IPS-NIHi7 (cell line): ENCODE results near the gene SRP68.
"Not testable (repeated sequence)": the region's sequence is repeated elsewhere in the genome, so short reads cannot be mapped to it uniquely, and the experiment has no call there.

Experiments used
- DNase-seq: peaks from one replicate; pipeline ENCODE4 v3.0.0; 2012; ENCODE audit warnings: mixed read lengths; ENCODE audit errors: extremely low spot score

The SRP68 gene

DNA sequence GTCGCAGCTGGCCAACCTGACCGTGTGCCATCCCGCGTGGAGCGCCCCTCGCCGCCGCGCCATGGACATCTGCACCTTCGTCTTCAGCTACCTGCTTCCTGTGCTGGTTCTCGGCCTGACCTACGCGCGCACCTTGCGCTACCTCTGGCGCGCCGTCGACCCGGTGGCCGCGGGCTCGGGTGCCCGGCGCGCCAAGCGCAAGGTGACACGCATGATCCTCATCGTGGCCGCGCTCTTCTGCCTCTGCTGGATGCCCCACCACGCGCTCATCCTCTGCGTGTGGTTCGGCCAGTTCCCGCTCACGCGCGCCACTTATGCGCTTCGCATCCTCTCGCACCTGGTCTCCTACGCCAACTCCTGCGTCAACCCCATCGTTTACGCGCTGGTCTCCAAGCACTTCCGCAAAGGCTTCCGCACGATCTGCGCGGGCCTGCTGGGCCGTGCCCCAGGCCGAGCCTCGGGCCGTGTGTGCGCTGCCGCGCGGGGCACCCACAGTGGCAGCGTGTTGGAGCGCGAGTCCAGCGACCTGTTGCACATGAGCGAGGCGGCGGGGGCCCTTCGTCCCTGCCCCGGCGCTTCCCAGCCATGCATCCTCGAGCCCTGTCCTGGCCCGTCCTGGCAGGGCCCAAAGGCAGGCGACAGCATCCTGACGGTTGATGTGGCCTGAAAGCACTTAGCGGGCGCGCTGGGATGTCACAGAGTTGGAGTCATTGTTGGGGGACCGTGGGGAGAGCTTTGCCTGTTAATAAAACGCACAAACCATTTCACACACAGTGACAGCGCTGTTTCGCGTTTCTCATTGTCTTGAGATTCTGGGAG, 4.7 kb upstream of the SRP68 start:
- DNase-seq: no peak

DNA sequence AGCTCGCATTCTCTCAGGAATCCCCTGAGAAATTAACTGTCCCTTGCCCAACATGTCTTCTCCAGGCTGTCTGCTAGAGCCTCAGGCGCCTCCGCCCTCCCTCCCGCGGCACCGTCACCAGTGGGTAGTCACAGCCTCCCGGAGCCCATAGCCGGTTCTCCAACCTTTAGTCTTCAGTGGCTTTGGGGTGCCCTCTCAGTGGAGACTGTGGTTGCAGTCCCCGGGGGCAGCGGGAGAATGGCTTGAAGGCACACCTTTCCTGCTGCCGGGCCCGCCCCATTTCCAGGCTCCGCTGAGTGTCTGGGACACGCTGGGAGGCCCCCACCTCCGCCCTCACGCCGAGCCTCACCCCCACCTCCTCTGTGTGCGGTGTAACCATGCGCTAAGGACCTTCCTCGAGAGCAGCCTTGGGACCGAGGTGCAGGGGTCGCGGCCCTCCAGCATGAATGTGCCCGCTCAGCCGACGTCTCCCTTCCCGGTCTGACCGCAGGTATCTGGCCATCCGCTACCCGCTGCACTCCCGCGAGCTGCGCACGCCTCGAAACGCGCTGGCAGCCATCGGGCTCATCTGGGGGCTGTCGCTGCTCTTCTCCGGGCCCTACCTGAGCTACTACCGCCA, 3.9 kb upstream of the SRP68 start:
- DNase-seq: peak; percentile 37

DNA sequence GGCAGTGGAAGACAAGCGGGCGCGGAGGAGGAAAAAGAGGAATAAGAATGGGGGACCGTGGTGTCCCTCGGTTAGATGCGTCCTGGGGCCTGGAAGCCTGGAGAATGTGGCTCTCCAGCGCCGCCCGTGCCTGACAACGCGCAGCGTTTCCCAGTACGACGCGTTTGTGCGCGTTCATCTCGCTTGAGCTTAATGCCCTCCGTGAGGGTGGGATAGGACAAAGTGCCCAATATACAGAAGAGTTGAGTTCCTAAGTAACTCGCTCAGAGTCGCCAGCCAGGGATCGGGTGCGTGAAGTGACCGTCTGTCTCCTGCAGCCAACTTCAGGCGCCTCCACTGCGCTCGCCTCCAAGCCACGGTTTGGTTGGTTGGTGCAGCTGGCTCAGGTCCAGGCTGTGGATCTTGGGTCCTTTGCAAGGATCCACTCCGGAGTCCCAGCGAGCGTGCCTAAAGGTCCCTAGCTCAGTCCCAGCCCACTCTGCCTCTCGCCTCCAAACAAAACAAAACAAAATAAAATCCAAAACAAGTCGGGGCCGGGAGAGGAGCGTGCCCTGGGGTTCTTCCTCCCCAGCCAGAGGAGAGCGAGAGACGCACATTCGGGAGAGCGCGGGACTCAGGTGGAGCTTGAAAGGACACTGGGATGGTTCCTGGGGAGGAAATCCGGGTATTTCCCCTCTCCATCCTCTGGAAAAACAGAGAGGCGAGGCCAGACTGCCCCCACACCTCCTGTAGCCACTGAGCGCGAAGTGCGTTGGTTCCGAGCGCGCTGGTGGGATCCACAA, 3.2 kb upstream of the SRP68 start:
- DNase-seq: peak; percentile 66

DNA sequence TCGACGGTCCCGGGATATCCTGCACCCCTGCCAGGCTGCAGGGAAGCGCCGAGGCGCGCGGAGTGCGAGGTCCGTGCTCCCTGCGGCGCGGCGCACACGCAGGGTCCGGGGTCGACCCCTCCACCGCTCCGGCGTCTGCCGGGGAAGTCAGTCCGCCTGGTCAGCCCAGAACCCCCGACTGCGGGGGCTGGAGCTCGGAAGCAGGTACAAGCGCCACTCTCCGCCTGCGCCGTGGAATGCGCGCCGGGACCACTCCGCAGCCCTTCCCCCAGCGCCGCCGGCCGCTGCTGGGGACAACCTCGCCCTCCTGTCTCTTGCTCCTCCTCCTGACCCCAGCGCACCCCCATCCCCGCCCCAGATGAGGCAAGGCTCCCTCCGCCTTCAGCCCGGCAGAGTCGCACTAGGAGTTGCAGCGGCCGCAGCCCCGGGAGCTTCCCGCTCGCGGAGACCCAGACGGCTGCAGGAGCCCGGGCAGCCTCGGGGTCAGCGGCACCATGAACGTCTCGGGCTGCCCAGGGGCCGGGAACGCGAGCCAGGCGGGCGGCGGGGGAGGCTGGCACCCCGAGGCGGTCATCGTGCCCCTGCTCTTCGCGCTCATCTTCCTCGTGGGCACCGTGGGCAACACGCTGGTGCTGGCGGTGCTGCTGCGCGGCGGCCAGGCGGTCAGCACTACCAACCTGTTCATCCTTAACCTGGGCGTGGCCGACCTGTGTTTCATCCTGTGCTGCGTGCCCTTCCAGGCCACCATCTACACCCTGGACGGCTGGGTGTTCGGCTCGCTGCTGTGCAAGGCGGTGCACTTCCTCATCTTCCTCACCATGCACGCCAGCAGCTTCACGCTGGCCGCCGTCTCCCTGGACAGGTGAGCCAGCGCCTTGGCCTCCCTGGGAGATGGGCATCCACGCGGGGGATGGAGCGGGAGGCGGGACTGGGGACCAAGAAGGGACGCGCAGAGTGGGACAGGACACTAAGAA, 2.4 kb upstream of the SRP68 start, which contains the start of gene GALR2:
GALR2 (plus strand) TSS at position 392 of the 974 bp plus-strand sequence; CDS start at position 495, 103 bp downstream.
- peak; percentile 53 for DNase-seq

DNA sequence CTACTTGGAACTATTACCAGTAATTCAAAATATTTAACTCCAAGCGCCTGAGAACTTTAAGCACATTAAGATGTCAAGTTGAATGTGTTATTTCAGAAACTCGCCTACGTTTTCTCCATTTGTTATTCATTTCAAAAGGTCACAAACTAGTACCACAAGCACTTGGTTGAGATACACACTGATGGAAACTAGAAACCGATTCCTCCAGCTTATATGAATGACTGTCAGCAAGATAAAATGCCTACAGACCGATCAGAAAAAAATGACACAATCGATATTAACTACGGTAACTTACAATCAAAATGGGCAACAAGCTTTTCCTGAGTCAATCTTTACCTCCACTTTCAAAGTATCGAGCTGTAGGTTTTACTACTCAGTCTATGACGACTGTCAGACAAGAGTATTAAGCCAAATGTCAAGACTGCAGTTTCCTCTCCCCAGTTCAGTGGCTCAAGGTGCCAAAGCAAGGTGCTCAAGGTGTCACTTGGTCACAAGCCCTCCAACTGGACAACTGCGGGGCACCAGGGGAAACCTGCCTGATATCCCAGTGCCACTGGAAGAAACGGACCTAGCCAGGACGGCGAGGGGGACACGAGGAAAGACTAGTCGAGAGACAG, 678 bp downstream of the SRP68 start:
- DNase-seq: no peak

DNA sequence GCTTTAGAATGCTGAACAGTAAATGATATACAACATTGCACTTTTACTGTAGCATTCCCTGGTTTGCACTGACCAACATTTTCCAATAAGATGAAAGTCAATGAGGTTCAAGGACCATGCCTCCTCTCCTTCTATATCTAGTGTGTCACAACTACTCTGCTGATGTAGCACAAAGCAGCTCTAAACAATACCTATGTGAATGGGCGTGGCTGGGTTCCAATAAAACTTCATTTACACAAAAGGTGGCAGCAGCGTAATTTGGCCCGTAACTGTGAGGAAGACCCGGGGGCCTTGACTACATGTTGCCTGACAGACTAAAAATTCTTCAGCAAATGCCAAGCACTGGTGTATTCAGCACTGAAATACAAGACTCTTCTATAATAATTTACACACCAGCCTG, 6.5 kb downstream of the SRP68 start:
- DNase-seq: no peak

DNA sequence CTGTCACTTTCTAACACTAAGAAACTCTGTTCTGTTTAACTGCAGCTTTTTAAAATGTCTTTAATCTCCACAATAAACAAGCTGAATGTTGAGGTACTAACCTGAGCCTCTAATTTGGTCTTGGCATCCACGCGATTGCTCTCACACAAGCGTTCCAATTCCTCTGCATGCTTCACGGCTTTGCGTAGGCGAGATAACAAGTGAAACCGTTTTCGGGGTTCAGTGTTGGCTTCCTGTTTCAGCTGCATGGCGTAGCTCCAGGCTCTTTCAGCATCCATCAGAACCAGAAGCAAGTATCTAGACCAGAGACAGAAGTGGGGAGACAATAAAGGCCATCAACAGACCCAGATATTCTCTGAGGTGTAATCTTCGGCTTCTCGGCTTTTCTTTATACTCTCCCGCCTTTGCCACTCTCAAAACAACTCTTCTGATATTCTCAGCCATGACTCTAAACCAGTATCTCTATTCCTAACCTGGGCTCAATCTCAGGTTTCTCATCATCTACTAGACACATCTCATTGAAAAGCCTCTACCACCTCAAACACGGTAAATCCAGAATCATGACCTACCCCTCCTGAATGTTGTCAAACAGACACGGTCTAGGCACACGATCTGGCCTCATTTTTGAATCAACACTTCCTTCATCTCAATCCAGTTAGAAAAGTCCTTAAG, 8.3 kb downstream of the SRP68 start:
- DNase-seq: no peak

DNA sequence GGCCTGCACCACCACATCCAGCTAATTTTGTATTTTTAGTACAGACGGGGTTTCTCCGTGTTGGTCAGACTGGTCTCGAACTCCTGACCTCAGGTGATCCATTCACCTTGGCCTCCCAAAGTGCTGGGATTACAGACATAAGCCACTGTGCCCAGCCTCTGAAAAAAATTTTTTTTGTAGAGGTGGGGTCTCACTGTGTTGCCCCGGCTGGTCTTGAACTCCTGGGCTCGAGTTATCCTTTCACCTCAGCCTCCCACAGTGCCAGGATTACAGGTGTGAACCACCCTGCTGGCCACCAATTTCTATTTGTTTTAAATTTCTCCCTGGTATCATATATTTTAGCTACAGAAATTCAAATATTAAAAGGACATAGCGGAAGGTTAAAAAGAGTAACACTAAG, 14.1 kb downstream of the SRP68 start:
- not testable (repeated sequence) for DNase-seq

DNA sequence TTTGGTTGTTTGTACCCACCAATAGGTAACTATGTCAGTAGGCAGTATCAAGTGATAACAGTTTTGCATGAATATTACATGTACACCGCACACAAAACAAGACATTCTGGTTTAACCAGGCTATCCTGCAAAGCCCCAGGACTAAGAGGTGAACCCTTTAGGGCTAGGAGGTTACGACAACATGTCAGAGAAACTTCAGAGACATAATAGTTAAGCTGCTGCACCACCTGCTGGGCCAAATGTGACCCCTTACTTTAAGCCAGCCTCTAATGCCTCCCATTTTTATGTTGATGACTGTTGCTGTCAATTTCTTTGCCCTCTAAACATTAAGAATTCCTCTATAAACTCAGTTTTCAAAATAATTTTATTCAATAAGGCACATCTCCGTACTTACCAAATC, 15.4 kb downstream of the SRP68 start:
- DNase-seq: no peak

DNA sequence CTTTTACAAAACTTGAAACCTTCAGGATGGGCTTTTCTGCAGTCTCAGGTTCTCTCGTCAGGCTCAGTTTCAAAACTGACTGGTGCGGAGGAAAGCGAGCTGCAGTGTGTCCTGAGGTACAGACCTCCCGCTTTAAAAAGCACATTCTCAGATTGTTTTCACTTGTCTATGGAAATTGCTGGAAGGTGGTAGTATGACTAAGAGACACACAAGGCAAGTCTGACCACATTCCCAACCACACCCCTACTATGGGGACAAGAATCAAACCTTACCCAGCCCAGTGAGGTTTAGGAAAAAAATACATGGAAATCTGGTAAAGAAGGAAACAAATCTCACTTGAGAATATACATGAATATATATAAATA, 18.2 kb downstream of the SRP68 start:
- no peak for DNase-seq

DNA sequence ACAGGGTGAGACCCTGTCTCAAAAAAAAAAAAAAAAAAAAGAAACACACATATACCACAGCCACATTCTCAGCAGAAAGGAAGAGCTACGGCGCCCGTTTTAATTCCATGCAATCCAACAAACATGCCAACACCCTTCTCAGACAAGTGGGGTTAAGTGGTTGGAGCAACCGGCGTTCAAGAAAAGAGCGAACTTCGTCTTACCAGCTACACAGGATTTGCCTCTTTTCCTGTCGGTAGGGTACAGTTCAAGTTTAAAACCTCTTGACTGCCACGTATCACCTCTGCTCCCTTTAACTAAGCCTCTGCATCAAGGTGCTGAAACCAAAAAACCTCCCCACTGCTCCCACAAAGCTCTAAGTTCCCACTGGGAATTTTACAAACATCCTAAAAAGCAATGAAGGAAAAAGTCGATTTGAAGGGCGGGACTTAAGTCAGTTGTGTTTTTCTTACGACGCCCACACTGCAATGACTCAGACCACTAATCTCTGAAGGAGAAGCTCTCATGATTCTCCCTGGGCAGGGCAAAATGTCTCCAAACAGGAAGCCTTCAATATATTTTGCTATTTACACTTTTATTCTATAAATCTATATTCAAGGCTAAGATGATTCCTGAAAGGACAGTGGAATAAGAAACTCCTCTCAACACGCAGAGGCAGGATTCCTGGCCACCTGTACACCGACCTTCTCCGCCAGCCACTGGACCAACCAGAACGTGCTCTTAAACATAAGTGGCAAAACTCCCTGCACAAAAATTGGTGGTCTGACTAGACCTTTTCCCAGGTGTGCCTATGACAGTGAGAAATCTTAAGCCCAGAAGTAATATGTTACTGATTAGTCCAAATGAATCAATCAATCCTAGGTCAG, 18.8 kb downstream of the SRP68 start:
- no peak for DNase-seq

DNA sequence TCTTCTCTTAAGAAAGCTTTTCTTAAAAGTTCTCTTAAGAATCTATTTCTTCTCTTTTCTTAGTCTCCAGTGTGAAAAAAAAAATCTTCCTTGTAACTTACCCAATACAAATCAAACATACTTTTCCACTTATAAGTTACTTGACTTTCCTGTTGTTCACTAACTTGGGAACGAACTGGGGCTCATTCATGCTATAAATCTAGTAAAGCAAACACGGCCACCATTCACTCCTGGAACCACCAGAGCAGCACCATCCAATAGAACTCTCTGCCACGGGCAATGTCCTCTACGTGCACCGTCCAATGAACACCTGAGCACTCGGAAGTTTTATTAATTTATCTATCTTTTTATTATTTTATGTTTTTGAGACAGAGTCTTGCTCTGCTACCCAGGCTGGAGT, 20.8 kb downstream of the SRP68 start:
- DNase-seq: no peak

DNA sequence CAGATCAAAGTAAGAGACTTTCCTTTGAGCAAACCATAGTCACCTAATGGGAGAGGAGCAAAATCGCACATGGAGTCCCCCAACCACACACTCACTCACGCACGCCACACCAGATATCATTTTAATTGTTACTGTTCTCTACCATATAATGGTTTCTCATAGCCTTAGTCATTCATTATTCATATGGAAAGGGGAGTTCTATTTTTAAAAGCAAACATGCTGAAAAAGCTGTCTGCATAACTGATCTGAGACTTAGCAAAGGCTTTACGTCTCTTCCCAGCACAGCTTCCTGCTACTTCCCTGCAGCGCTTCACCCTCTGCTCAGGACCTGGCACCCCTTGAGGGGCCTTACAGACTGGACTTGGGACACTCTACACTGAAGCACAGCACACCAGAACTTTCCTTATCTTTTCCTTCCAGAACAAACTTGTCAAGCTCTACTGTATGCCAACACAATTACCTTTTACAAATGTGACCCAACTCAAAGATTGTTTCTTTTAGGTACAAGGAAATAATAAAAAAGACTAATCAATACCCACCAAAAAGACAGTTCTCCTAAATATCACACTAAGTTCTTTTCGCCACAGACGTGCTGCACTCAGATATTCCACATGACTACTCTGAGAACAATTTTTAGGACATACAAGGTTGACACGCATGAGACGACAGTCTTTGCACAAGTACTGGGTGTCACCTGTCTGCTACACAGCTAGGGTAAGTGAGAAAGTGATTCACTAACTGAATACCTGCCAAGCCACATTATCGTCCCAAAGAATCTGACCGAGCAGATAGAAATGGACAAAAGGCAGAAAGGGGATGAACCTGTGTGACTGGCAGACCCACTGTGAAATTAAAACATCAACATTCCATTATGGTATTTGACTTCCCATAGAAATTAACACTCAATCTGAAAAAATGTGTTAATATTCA, 21.5 kb downstream of the SRP68 start:
- DNase-seq: no peak

DNA sequence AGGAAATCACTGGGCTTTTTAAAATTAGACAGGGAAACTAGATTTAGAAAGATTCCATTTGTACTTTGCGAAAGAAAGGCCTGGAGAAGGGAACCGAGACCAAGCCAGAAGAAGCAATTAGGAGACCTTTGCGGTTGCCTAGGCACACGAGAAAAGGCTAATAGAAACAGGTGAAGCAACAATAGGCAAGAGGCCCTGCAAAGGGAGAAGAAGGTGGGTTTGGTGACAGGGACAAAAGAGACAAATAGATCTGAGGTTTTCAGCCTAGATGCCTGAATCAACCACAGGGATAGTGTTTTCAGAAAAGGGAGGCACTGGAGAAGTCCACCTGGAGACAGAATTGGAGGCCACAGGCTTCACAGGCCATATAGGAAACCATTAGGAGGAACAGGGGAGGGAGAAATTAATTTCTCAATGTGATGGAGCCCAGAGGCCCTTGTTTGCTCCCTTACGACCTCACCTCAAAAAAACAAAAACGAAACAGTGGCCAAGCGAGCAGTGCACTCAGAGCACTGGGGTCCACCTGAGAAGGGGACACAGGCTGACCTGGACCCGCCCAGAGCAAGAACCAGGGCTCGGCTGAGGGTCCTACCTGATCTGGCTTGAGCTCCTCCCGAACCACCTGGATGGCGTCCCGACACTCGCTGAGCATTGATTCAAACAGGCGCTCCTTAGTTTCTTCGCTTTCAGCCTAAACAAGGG, 22.3 kb downstream of the SRP68 start:
- no peak for DNase-seq

DNA sequence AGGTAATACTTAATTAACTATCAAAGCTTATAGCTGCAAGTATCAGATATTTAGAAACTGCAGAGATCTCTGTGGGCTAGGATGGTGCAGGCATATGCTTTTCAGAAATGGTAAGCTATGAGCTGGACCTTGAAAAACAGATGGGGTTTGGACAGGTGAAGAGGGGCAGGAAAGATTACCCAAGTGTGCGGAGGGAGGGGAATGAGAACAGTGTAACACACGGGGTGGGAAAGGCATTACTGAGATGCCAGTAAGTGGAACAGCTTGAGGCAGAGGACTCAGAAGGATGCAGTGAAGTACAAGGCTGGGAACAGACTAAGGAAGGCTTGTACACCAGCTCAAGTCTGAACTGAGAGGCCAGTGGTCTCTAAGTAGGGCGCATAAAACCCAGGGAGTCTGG, 23.1 kb downstream of the SRP68 start:
- no peak for DNase-seq

DNA sequence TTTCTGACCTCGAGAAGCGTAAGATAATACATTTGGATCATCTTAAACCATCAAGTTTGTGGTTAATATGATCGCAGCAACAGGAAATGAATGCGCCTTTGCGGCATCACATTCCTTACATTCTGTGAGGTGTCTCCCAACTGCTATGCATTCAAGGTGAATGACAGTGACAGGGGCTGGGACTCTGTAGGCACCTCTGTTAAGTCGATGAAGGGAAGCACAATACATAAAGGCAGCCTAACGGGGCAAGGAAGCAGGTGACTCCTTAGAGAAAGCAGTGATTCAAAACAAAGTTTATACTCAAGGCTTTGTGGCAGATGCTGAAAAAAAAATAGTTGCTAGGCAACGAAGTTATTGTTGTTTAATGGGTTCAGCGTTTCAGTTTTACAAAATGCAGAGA, 23.6 kb downstream of the SRP68 start:
- DNase-seq: no peak

DNA sequence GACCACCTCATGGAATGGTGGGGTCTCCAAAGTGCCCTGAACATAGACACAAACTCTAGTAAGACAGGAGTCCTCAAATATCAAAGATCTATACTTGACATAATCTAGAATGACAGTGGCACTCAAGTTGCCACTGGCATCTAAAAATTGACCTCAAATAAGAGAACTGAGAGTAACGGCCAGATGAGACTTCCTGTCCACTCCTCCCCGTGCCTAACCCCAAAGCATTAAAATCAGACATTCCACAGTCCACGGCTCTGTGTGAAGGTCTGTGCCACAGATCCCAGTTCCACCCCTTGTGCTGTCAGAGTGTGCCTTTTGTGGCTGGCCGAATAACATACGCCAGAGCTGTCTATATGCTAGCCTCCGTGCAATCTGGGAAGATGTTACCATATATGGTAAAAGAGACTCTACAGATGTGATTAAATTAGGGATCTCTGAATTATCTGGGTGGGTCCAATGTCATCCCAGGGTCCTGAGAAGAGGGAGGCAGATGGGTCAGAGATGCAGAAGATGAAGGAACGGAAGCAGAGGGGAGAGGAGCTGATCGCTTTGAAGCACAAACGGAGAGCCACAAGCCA, 24.2 kb downstream of the SRP68 start:
- DNase-seq: no peak
